ENCODE results near the gene COL13A1.

COL13A1 gene

GRCh38 chr10:69943292-69943820 lies 141.7 kb downstream of the COL13A1 start:
- Histone ChIP-seq H3K4me3 (ENCODE audit: insufficient read length, low read depth) (no peak overlapping the region), H3K27me3 (ENCODE audit: insufficient read depth, insufficient read length) (no peaks in the 10 kb centered on the region), H3K4me1 (ENCODE audit: insufficient read depth, insufficient read length) (no peaks in the 10 kb centered on the region), H3K36me3 (ENCODE audit: insufficient read depth, insufficient read length, low read length) (no peaks in the 10 kb centered on the region), H3K9me3 (ENCODE audit: insufficient read depth, low read length) (no peaks in the 10 kb centered on the region), H3K9ac (ENCODE audit: insufficient read length, low read depth) (no peak overlapping the region)
- no peak for TF ChIP-seq YY1 (IDR thresholded peaks at IDR 0.05; ENCODE audit: insufficient read depth, insufficient read length)
- no peak for TF ChIP-seq ZNF274 (IDR thresholded peaks at IDR 0.05; ENCODE audit: low read depth, low read length)
- TF ChIP-seq SUZ12 (IDR thresholded peaks at IDR 0.05; ENCODE audit: extremely low read depth, insufficient read depth, insufficient read length) = no peak
- DNase-seq (ENCODE audit: low read depth, low spot score) = no peak

GRCh38 chr10:69944761-69945160 lies 143.1 kb downstream of the COL13A1 start:
- Histone ChIP-seq H3K36me3 (ENCODE audit: insufficient read depth, insufficient read length, low read length) (no peaks in the 10 kb centered on the region), H3K4me1 (ENCODE audit: insufficient read depth, insufficient read length) (no peaks in the 10 kb centered on the region), H3K4me3 (ENCODE audit: insufficient read length, low read depth) (no peak overlapping the region), H3K9ac (ENCODE audit: insufficient read length, low read depth) (no peak overlapping the region), H3K27me3 (ENCODE audit: insufficient read depth, insufficient read length) (no peaks in the 10 kb centered on the region), H3K9me3 (ENCODE audit: insufficient read depth, low read length) (no peaks in the 10 kb centered on the region)
- no peak for DNase-seq (ENCODE audit: low read depth, low spot score)
- no peak for TF ChIP-seq YY1 (IDR thresholded peaks at IDR 0.05; ENCODE audit: insufficient read depth, insufficient read length)
- no peak for TF ChIP-seq ZNF274 (IDR thresholded peaks at IDR 0.05; ENCODE audit: low read depth, low read length)
- no peak for TF ChIP-seq SUZ12 (IDR thresholded peaks at IDR 0.05; ENCODE audit: extremely low read depth, insufficient read depth, insufficient read length)

GRCh38 chr10:69948261-69948660 lies 146.6 kb downstream of the COL13A1 start:
- no peak for TF ChIP-seq SUZ12 (IDR thresholded peaks at IDR 0.05; ENCODE audit: extremely low read depth, insufficient read depth, insufficient read length)
- no peak for TF ChIP-seq ZNF274 (IDR thresholded peaks at IDR 0.05; ENCODE audit: low read depth, low read length)
- TF ChIP-seq YY1 (IDR thresholded peaks at IDR 0.05; ENCODE audit: insufficient read depth, insufficient read length) = no peak
- Histone ChIP-seq H3K9ac (ENCODE audit: insufficient read length, low read depth) (no peak overlapping the region), H3K27me3 (ENCODE audit: insufficient read depth, insufficient read length) (no peaks in the 10 kb centered on the region), H3K4me3 (ENCODE audit: insufficient read length, low read depth) (no peak overlapping the region), H3K9me3 (ENCODE audit: insufficient read depth, low read length) (no peaks in the 10 kb centered on the region), H3K4me1 (ENCODE audit: insufficient read depth, insufficient read length) (peaks cover 2% of the 10 kb centered on the region), H3K36me3 (ENCODE audit: insufficient read depth, insufficient read length, low read length) (no peaks in the 10 kb centered on the region)
- DNase-seq (ENCODE audit: low read depth, low spot score) = no peak

GRCh38 chr10:69949770-69950169 lies 148.1 kb downstream of the COL13A1 start:
- Histone ChIP-seq H3K4me3 (ENCODE audit: insufficient read length, low read depth) (no peak overlapping the region), H3K9me3 (ENCODE audit: insufficient read depth, low read length) (no peaks in the 10 kb centered on the region), H3K4me1 (ENCODE audit: insufficient read depth, insufficient read length) (peaks cover 2% of the 10 kb centered on the region), H3K9ac (ENCODE audit: insufficient read length, low read depth) (no peak overlapping the region), H3K36me3 (ENCODE audit: insufficient read depth, insufficient read length, low read length) (no peaks in the 10 kb centered on the region), H3K27me3 (ENCODE audit: insufficient read depth, insufficient read length) (no peaks in the 10 kb centered on the region)
- no peak for DNase-seq (ENCODE audit: low read depth, low spot score)
- TF ChIP-seq YY1 (IDR thresholded peaks at IDR 0.05; ENCODE audit: insufficient read depth, insufficient read length) (no peak), SUZ12 (IDR thresholded peaks at IDR 0.05; ENCODE audit: extremely low read depth, insufficient read depth, insufficient read length) (no peak), ZNF274 (IDR thresholded peaks at IDR 0.05; ENCODE audit: low read depth, low read length) (no peak)

- no peaks in the 10 kb centered on the region for H3K36me3 ChIP-seq (ENCODE audit: insufficient read depth, insufficient read length, low read length)
- peaks cover 2% of the 10 kb centered on the region for H3K4me1 ChIP-seq (ENCODE audit: insufficient read depth, insufficient read length)
- no peaks in the 10 kb centered on the region for H3K27me3 ChIP-seq (ENCODE audit: insufficient read depth, insufficient read length)
- no peak overlapping the region for H3K9ac ChIP-seq (ENCODE audit: insufficient read length, low read depth)
- TF ChIP-seq SUZ12 (IDR thresholded peaks at IDR 0.05; ENCODE audit: extremely low read depth, insufficient read depth, insufficient read length) = no peak
- no peak for TF ChIP-seq ZNF274 (IDR thresholded peaks at IDR 0.05; ENCODE audit: low read depth, low read length)
- H3K9me3 ChIP-seq (ENCODE audit: insufficient read depth, low read length) = no peaks in the 10 kb centered on the region
- H3K4me3 ChIP-seq (ENCODE audit: insufficient read length, low read depth) = no peak overlapping the region
- no peak for DNase-seq (ENCODE audit: low read depth, low spot score)
Observed at GRCh38 chr10:69951658-69952057, 150.0 kb downstream of the COL13A1 start.

GRCh38 chr10:69952069-69952800 lies 150.5 kb downstream of the COL13A1 start:
- no peak for DNase-seq (ENCODE audit: low read depth, low spot score)
- TF ChIP-seq ZNF274 (IDR thresholded peaks at IDR 0.05; ENCODE audit: low read depth, low read length) (no peak), SUZ12 (IDR thresholded peaks at IDR 0.05; ENCODE audit: extremely low read depth, insufficient read depth, insufficient read length) (no peak), YY1 (IDR thresholded peaks at IDR 0.05; ENCODE audit: insufficient read depth, insufficient read length) (no peak)
- Histone ChIP-seq H3K36me3 (ENCODE audit: insufficient read depth, insufficient read length, low read length) (no peaks in the 10 kb centered on the region), H3K4me1 (ENCODE audit: insufficient read depth, insufficient read length) (peaks cover 2% of the 10 kb centered on the region), H3K4me3 (ENCODE audit: insufficient read length, low read depth) (no peak overlapping the region), H3K9me3 (ENCODE audit: insufficient read depth, low read length) (no peaks in the 10 kb centered on the region), H3K9ac (ENCODE audit: insufficient read length, low read depth) (no peak overlapping the region), H3K27me3 (ENCODE audit: insufficient read depth, insufficient read length) (no peaks in the 10 kb centered on the region)

- TF ChIP-seq SUZ12 (IDR thresholded peaks at IDR 0.05; ENCODE audit: extremely low read depth, insufficient read depth, insufficient read length) (no peak), ZNF274 (IDR thresholded peaks at IDR 0.05; ENCODE audit: low read depth, low read length) (no peak), YY1 (IDR thresholded peaks at IDR 0.05; ENCODE audit: insufficient read depth, insufficient read length) (no peak)
- no peak for DNase-seq (ENCODE audit: low read depth, low spot score)
- Histone ChIP-seq H3K9me3 (ENCODE audit: insufficient read depth, low read length) (no peaks in the 10 kb centered on the region), H3K27me3 (ENCODE audit: insufficient read depth, insufficient read length) (no peaks in the 10 kb centered on the region), H3K4me1 (ENCODE audit: insufficient read depth, insufficient read length) (peaks cover 2% of the 10 kb centered on the region), H3K36me3 (ENCODE audit: insufficient read depth, insufficient read length, low read length) (no peaks in the 10 kb centered on the region), H3K4me3 (ENCODE audit: insufficient read length, low read depth) (no peak overlapping the region), H3K9ac (ENCODE audit: insufficient read length, low read depth) (no peak overlapping the region)
Observed at GRCh38 chr10:69952821-69953221, 151.1 kb downstream of the COL13A1 start.

All from NT2/D1 (cell line).